GM12872 (cell line): Measurements from ENCODE around the gene M1AP.

ENCODE experiments used
- CTCF ChIP-seq: IDR thresholded peaks from 3 replicates; pipeline ENCODE4 v1.5.1; 2011; ENCODE audit warnings: low read depth, mild to moderate bottlenecking, low read length, moderate library complexity; ENCODE audit not compliant: insufficient read depth

Gene M1AP

GRCh38 chr2:74524005-74524404 lies 124.1 kb downstream of the M1AP start:
- no peak for TF ChIP-seq CTCF

GRCh38 chr2:74522516-74522915 lies 125.6 kb downstream of the M1AP start:
- no peak for TF ChIP-seq CTCF

GRCh38 chr2:74516650-74517049 lies 131.5 kb downstream of the M1AP start:
- TF ChIP-seq CTCF: no peak

- no peak for TF ChIP-seq CTCF
Measured at GRCh38 chr2:74515981-74516633, 132.0 kb downstream of the M1AP start.

- TF ChIP-seq CTCF: no peak
Measured at GRCh38 chr2:74515271-74515980, 132.7 kb downstream of the M1AP start.

GRCh38 chr2:74514368-74515270 lies 133.5 kb downstream of the M1AP start, which contains the start of gene TLX2:
TLX2 (plus strand) TSS chr2:74514450; CDS start chr2:74514807, 357 bp downstream.
- no peak for TF ChIP-seq CTCF
